Epithelial cell of esophagus (primary cell): ENCODE measurements around the gene ADAMTSL2.

Experiments used
- DNase-seq: peaks from one replicate; pipeline ENCODE4 v3.0.0; 2010; ENCODE audit warnings: low read depth
- H3K4me3 ChIP-seq: 2 replicates; pipeline ENCODE4 v1.5.1; 2011; ENCODE audit warnings: mild to moderate bottlenecking, low read length, control low read depth
- TF ChIP-seq, protein P1 (sequence below): IDR thresholded peaks from 2 replicates; pipeline ENCODE4 v1.5.1; 2011; ENCODE audit warnings: low read depth, mild to moderate bottlenecking, low read length, control low read depth, inconsistent platforms; ENCODE audit not compliant: insufficient read depth; ENCODE audit errors: missing control alignments

ADAMTSL2 gene

DNA sequence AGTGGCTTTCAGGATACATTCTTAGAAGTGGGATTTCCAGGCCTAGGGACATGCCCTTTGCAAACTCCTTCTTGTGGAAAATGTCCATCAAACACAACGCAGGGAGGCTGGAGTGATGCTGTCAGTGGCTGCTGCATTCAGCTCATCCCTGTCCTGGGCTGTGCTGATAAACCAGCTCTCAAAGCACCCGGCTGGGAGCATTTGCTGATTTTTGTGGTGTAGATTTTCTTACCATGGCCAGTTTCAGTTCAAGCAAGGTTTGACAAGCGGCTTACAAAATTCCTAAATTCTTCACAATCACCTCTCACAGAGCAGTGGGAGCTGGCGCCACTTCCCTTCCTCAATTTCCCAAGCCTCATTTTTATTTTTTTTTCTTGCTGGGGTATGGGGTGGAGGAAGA, 46.5 kb downstream of the ADAMTSL2 start:
- no peak for DNase-seq
- TF ChIP-seq, protein P1, sequence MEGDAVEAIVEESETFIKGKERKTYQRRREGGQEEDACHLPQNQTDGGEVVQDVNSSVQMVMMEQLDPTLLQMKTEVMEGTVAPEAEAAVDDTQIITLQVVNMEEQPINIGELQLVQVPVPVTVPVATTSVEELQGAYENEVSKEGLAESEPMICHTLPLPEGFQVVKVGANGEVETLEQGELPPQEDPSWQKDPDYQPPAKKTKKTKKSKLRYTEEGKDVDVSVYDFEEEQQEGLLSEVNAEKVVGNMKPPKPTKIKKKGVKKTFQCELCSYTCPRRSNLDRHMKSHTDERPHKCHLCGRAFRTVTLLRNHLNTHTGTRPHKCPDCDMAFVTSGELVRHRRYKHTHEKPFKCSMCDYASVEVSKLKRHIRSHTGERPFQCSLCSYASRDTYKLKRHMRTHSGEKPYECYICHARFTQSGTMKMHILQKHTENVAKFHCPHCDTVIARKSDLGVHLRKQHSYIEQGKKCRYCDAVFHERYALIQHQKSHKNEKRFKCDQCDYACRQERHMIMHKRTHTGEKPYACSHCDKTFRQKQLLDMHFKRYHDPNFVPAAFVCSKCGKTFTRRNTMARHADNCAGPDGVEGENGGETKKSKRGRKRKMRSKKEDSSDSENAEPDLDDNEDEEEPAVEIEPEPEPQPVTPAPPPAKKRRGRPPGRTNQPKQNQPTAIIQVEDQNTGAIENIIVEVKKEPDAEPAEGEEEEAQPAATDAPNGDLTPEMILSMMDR = no peak

DNA sequence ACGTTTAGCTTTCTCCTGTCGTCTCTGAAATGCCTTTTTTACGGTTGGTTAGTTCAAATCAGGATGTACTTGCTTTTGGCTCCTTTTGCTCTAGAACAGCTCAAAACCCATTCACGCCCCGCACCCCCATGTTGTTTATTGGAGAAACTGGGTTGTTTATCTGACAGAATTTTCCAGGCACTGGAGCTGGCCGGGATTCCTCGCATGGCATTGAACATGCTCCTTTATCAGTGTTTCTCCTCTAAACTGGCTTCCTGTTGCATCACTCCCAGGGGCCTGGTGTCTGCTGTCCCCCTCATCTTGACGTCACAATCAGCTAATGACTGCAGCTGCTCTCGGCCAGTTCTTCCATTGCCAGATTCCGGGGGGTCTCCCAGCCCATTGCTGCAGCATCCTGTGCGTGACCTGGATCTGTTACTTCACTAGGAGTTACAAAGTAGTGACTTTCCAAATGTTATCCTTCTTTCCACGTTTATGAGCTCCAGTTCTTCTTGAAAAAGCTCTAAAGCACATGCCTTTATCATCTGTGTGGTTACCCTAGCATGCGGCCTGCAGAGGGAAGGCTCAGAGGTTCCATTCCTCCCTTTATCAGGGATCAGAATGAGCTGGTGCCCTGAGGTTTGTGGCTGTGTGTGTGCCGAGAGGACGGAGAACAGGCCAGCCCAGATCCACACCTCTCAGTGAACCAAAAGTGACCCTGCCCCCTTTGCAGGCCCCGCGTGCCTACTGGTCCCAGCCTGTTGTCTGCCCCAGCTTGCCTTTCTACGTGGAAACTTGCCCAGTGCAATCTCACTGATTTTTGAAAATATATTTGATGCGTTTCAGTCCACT, 47.2 kb downstream of the ADAMTSL2 start:
- H3K4me3 ChIP-seq = no peak overlapping the region
- no peak for DNase-seq
- TF ChIP-seq, protein P1 = no peak

More for the DNA sequence above, 46.5 kb downstream of the ADAMTSL2 start:
- H3K4me3 ChIP-seq = no peak overlapping the region

DNA sequence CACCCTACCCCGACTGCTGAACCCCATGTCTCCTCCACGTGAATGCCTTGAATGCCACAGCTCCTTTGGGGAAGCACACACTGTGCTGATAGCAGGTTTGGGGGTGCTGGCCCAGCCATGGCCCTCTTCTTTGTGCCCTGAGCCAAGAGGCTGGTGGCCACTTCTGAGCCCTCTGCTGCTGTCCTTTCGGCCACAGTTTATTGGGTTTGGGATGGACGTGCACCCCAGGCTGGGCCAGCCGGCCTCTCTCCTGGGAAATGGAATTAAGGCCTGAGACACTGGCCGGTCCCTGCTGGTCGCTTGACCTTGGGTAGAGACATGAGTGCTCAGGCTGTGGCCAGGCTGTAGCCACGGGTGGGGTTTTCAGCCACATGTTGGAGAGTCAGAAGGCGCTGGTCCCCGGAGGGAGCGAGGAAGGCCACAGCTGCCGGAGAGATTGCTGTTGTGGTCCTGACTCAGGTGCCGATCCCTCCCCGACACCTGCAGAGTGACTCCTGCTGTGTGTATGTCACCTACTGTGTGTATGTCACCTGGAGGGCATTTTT, 48.1 kb downstream of the ADAMTSL2 start:
- TF ChIP-seq, protein P1 = no peak

DNA sequence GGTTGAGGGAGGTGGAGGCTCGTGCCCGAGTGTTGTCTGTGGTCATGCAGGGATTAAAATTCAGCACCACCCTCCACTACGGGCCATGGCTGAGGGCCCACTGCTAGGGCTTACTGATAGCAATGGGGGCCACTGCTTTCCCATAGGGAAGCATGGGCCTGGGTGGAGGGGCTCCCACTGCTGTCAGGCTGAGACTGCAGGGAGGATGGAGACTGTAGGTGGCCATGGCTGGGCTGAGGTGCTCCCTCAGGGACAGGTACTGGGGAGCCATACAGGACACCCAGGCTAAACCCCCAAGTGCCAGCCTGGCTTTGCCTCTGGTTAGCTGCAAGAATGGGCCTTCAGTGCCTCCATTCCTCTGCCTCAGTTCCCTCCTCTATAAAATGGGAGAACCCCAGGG, 48.6 kb downstream of the ADAMTSL2 start:
- TF ChIP-seq, protein P1 = no peak
- no peak for DNase-seq
- H3K4me3 ChIP-seq = no peak overlapping the region

More for the DNA sequence above, 48.1 kb downstream of the ADAMTSL2 start:
- no peak for DNase-seq
- H3K4me3 ChIP-seq = no peak overlapping the region

DNA sequence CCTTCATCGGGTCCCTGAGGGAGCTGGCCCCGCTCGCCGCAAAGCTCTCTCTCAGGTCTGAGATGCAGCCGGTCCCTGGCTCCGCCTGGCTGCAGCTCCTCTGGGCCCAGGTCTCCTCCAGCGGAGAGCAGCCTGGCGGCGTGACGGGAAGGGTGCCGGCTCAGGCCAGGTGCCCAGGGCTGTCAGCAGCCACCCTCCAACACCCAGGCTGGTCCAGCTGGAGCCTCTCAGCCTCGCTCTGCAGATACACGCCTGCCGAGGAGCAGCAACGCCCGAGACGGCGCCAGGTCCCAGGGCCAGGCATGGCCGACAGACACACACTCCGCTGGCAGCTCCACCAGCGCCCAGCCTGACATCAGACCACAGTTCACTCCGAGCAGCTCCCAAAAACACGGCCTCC, 49.1 kb downstream of the ADAMTSL2 start:
- DNase-seq = no peak
- TF ChIP-seq, protein P1 = no peak
- H3K4me3 ChIP-seq = no peak overlapping the region

DNA sequence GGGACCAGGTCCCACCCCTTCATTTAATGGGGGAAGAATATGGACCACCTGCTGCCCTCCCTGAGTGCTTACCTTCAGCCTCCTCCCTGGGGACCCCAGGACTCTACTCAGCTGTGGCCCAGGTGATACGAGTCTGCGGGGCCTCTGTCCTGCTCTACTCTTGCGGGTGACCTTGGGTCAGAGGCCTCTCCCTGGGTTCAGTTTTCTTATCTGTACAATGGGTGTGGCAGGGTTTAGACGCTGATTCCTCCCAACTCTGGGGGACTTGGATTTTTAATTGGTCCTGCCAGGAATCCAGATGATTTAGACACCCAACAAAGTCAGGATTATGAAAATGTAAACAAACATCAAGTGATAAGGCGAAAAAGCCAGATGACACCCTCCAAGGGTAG, 49.7 kb downstream of the ADAMTSL2 start:
- TF ChIP-seq, protein P1 = no peak
- no peak overlapping the region for H3K4me3 ChIP-seq
- no peak for DNase-seq
